Sigmoid colon (tissue), 4 donors: ENCODE measurements around the gene HES5.

Experiments
- POLR2A ChIP-seq, 2 donors: fragments of 450-650 bp; IDR thresholded peaks; one replicate each; pipeline ENCODE4 v1.6.1; 2016; ENCODE audit warnings: antibody characterized with exemption in 2 of 2, mild to moderate bottlenecking in 2 of 2, moderate library complexity in 2 of 2
- POLR2AphosphoS5 ChIP-seq, 4 donors: sonication (generic); formaldehyde crosslinking; IDR thresholded peaks; one replicate each; pipeline ENCODE4 v1.6.1; 2017; ENCODE audit warnings: antibody characterized with exemption in 4 of 4

GRCh38 chr1:2479618-2480017, 50.4 kb downstream of the HES5 start:
- TF ChIP-seq POLR2A (IDR thresholded peaks at IDR 0.05), result no peak
- TF ChIP-seq POLR2AphosphoS5 (IDR thresholded peaks at IDR 0.05), result no peak
